Measurements from ENCODE around the gene PTPRE.

Gene PTPRE

GRCh38 chr10:127906548-127907377, at the start of gene PTPRE:
Gene PTPRE, plus strand, starts transcription at chr10:127907103. Its CDS starts 133,779 bp downstream, at chr10:128040882.
- peak; percentile 63 for DNase-seq

GRCh38 chr10:127860592-127860991, 46.3 kb upstream of the PTPRE start:
- no peak for DNase-seq

- no peak for DNase-seq
Measured at GRCh38 chr10:127863231-127863825, 43.6 kb upstream of the PTPRE start.

GRCh38 chr10:127866276-127867013, 40.5 kb upstream of the PTPRE start:
- DNase-seq, result no peak

GRCh38 chr10:127867805-127868204, 39.1 kb upstream of the PTPRE start:
- DNase-seq, result no peak

- no peak for DNase-seq
Measured at GRCh38 chr10:127869329-127869728, 37.6 kb upstream of the PTPRE start.

GRCh38 chr10:127871631-127872010, 35.3 kb upstream of the PTPRE start:
- no peak for DNase-seq

- DNase-seq, result no peak
Measured at GRCh38 chr10:127872011-127872761, 34.7 kb upstream of the PTPRE start.

GRCh38 chr10:127872871-127873600, 33.9 kb upstream of the PTPRE start:
- DNase-seq, result no peak

- DNase-seq, result no peak
Measured at GRCh38 chr10:127873901-127874470, 32.9 kb upstream of the PTPRE start.

GRCh38 chr10:127874671-127875448, 32.0 kb upstream of the PTPRE start:
- DNase-seq, result no peak

- DNase-seq, result no peak
Measured at GRCh38 chr10:127875449-127875765, 31.5 kb upstream of the PTPRE start.

GRCh38 chr10:127875916-127876315, 31.0 kb upstream of the PTPRE start:
- DNase-seq, result no peak

GRCh38 chr10:127877116-127877515, 29.8 kb upstream of the PTPRE start:
- DNase-seq, result no peak

- no peak for DNase-seq
Measured at GRCh38 chr10:127877699-127878098, 29.2 kb upstream of the PTPRE start.

GRCh38 chr10:127878475-127879055, 28.3 kb upstream of the PTPRE start:
- no peak for DNase-seq

- DNase-seq, result no peak
Measured at GRCh38 chr10:127880557-127880956, 26.3 kb upstream of the PTPRE start.

- no peak for DNase-seq
Measured at GRCh38 chr10:127881262-127881661, 25.6 kb upstream of the PTPRE start.

GRCh38 chr10:127882391-127882790, 24.5 kb upstream of the PTPRE start:
- DNase-seq, result no peak

GRCh38 chr10:127882801-127883459, 24.0 kb upstream of the PTPRE start:
- DNase-seq, result no peak
